Transverse colon (tissue), 4 donors: Measurements from ENCODE around the gene ENTPD1. TPM values are rescaled to one million over a fixed set of nuclear protein-coding genes. Genes with fewer than 3 reads are reported as not detected.

Source experiments
- DNase-seq: peaks from one replicate; pipeline ENCODE4 v3.0.0-alpha.2; 2019
- H3K27ac ChIP-seq, 4 donors: fragments of 200-600 bp; sonication (generic); 2 replicates each; pipeline ENCODE4 v1.5.1; 2016 to 2018; ENCODE audit warnings: inconsistent platforms in 4 of 4
- H3K27me3 ChIP-seq: fragments of 200-600 bp; sonication (generic); 2 replicates; pipeline ENCODE4 v1.5.1; 2017; ENCODE audit warnings: inconsistent platforms
- H3K36me3 ChIP-seq, 4 donors: fragments of 200-600 bp; sonication (generic); 2 replicates each; pipeline ENCODE4 v1.5.1; 2017 to 2019; ENCODE audit warnings: inconsistent platforms in 4 of 4
- H3K4me1 ChIP-seq, 4 donors: fragments of 200-600 bp; sonication (generic); 2 replicates each; pipeline ENCODE4 v1.5.1; 2017 to 2020; ENCODE audit warnings: inconsistent platforms in 4 of 4
- H3K4me3 ChIP-seq, 4 donors: fragments of 200-600 bp; sonication (generic); 1 replicate in 1 of 4; 2 replicates in 3 of 4; pipeline versions ENCODE4 v1.5.1 to v1.6.1; 2017 to 2019; ENCODE audit warnings: inconsistent platforms in 4 of 4
- H3K9me3 ChIP-seq, 2 donors: fragments of 200-600 bp; sonication (generic); 2 replicates each; pipeline ENCODE4 v1.5.1; 2017 to 2019; ENCODE audit warnings: inconsistent platforms in 2 of 2
- EP300 ChIP-seq: sonication (generic); formaldehyde crosslinking; IDR thresholded peaks from one replicate; pipeline ENCODE4 v1.6.1; 2017; ENCODE audit warnings: antibody characterized with exemption, low read depth
- POLR2A ChIP-seq: fragments of 450-650 bp; IDR thresholded peaks from one replicate; pipeline ENCODE4 v1.6.1; 2016; ENCODE audit warnings: antibody characterized with exemption, mild to moderate bottlenecking, moderate library complexity
- POLR2AphosphoS5 ChIP-seq, 3 donors: sonication (generic); formaldehyde crosslinking; IDR thresholded peaks; one replicate each; pipeline ENCODE4 v1.6.1; 2016; ENCODE audit warnings: antibody characterized with exemption in 3 of 3
- WGBS, 2 donors: methylation state at CpG; one replicate each; pipeline ENCODE4 v1.1.5; 2018; ENCODE audit warnings: low coverage in 1 of 2; 5-methylcytosine and 5-hydroxymethylcytosine counted together
- in situ Hi-C, 4 donors: fragments of 200-750 bp; cut with MboI; loops; one replicate each; pipeline versions ENCODE4 v1.15.0 to v1.15.1; 2017; ENCODE audit warnings: low sequenced_read_pairs in 3 of 4, low pct_ligation_motif_present in 1 of 4, low pct_unique_long_range_greater_than_20kb in 1 of 4
- intact Hi-C: fragments of 100-400 bp; cut with DNase I; formaldehyde crosslinking; loops from one replicate; pipeline ENCODE4 v1.15.1; 2023; ENCODE audit warnings: low total_unique reads
- total RNA-seq, 4 donors: library from RNA; depleted of rRNA; stranded (reverse); fragments of >200 nt; gene quantifications; one replicate each; pipeline ENCODE4 v1.1.0, GENCODE V29; 2016
- TF ChIP-seq, protein P1 (sequence below), 5 experiments: fragments of 200-600 bp in 3 of 5; fragments of 450-650 bp in 2 of 5; sonication (generic) in 3 of 5; IDR thresholded peaks; 1 replicate in 2 of 5; 2 replicates in 3 of 5; pipeline ENCODE4 v1.5.1; 2016 to 2017; ENCODE audit warnings: antibody characterized with exemption in 5 of 5, inconsistent platforms in 3 of 5, mild to moderate bottlenecking in 2 of 5, moderate library complexity in 1 of 5

The ENTPD1 gene
- total RNA-seq, 4 donors from 2014 or later, result 5.1 to 35.6 (median 11.0) TPM

DNA sequence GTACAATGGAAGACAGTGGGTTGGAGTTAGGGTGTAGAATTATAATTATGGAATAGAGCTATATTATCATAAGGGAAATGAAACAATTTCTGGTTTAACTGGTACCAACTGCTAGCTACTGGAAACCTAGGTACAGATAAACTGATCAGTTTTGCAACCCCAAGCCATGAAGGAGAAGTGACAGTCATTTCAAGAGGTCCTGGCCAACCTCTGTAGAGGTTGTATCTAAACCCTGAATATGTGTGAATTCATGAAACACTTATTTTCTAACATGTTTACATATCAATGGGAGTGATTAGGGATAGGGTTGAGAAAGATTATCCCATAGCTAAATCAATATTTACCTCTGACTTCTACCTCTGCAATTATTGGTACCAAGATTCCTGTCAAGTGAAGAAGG lies 121.9 kb downstream of the ENTPD1 start:
- Histone ChIP-seq H3K4me3 (no peak overlapping the region), H3K27ac (no peak overlapping the region), H3K4me1 (no peaks in the 10 kb centered on the region), H3K36me3 (no peaks in the 10 kb centered on the region), H3K9me3 (no peaks in the 10 kb centered on the region), H3K27me3 (no peaks in the 10 kb centered on the region)
- no peak for TF ChIP-seq POLR2AphosphoS5 (IDR thresholded peaks at IDR 0.05)
- TF ChIP-seq, protein P1, sequence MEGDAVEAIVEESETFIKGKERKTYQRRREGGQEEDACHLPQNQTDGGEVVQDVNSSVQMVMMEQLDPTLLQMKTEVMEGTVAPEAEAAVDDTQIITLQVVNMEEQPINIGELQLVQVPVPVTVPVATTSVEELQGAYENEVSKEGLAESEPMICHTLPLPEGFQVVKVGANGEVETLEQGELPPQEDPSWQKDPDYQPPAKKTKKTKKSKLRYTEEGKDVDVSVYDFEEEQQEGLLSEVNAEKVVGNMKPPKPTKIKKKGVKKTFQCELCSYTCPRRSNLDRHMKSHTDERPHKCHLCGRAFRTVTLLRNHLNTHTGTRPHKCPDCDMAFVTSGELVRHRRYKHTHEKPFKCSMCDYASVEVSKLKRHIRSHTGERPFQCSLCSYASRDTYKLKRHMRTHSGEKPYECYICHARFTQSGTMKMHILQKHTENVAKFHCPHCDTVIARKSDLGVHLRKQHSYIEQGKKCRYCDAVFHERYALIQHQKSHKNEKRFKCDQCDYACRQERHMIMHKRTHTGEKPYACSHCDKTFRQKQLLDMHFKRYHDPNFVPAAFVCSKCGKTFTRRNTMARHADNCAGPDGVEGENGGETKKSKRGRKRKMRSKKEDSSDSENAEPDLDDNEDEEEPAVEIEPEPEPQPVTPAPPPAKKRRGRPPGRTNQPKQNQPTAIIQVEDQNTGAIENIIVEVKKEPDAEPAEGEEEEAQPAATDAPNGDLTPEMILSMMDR (IDR thresholded peaks at IDR 0.05), result no peak
- TF ChIP-seq EP300, result no peak
- TF ChIP-seq POLR2A, result no peak
- in situ Hi-C loops, result no loop called here
- no peak for DNase-seq
- intact Hi-C loops, result no loop called here

DNA sequence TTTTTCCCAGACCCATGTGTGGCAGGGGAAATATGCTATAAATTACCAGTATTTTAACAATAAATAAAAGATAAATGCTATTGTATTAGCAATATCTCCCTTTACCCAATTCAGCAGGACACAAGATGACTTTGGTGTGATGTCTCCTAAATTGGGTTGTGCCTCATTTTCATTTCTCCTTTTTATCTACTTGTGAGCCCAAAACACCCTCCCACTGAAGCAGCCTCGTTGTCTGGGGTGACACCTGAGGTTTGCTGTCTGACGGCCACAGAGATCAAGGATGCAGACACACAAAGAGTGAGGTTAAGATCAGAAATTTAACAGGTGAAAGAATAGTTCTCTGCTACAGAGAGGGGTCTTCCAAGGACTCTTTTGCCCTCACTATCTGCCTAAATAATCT lies 124.7 kb downstream of the ENTPD1 start:
- H3K36me3 ChIP-seq, result no peaks in the 10 kb centered on the region
- in situ Hi-C loops, result no loop called here
- H3K9me3 ChIP-seq, result no peaks in the 10 kb centered on the region
- intact Hi-C loops, result no loop called here
- TF ChIP-seq, protein P1 (IDR thresholded peaks at IDR 0.05), result no peak
- TF ChIP-seq EP300 (no peak), POLR2A (no peak), POLR2AphosphoS5 (IDR thresholded peaks at IDR 0.05) (no peak)
- WGBS, 2 donors, result 68 to 83% methylated on average over 1 to 2 of the region's 2 CpGs
- DNase-seq, result no peak
- H3K4me3 ChIP-seq, result no peak overlapping the region
- no peaks in the 10 kb centered on the region for H3K4me1 ChIP-seq
- H3K27ac ChIP-seq, result no peak overlapping the region
- H3K27me3 ChIP-seq, result no peaks in the 10 kb centered on the region

DNA sequence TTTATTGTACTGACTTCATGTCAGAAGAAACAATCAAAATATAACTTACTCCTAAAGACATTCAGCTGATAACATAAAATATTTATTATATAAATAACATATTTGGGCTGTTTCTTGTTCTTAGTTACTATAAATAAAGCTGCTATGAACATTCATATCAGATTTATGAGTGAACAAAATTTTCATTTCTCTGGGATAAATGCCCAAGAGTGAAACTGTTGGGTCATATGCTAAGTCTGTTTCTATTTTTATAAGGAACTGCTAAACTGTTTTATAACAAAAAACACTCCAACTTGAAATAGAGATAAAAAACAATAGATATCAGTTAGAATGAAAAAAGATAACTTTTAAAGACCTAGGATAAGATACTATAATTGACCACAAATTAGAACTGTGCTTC lies 125.4 kb downstream of the ENTPD1 start:
- no peaks in the 10 kb centered on the region for H3K9me3 ChIP-seq
- H3K4me1 ChIP-seq, result no peaks in the 10 kb centered on the region
- peak overlapping the region in 1 of 4 donors; percentile 9 for H3K27ac ChIP-seq
- intact Hi-C loops (no loop called here), in situ Hi-C loops (no loop called here)
- no peak overlapping the region for H3K4me3 ChIP-seq
- no peaks in the 10 kb centered on the region for H3K27me3 ChIP-seq
- DNase-seq, result no peak
- no peaks in the 10 kb centered on the region for H3K36me3 ChIP-seq
- TF ChIP-seq, protein P1 (IDR thresholded peaks at IDR 0.05), result no peak
- TF ChIP-seq EP300 (no peak), POLR2AphosphoS5 (IDR thresholded peaks at IDR 0.05) (no peak), POLR2A (no peak)

DNA sequence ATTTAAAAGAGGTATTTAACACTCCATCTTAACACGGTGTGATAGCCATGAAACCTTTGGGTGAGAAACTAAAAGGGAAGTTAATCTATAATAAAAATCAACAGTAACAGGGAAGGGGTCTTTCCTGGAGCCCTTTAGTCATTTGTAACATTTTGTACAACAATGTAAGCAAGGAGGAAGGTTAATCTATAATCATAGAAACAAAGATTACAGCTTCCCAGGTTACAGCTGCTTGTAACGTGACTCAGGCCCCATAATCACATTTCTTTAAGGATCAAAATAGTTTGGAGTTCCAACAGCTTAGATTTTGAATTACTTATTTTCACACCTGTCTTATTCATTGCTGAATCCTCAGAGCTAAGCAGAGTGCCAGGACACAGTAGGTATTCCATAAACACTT lies 133.9 kb downstream of the ENTPD1 start:
- Histone ChIP-seq H3K36me3 (no peaks in the 10 kb centered on the region), H3K27me3 (no peaks in the 10 kb centered on the region), H3K9me3 (no peaks in the 10 kb centered on the region), H3K4me1 (no peaks in the 10 kb centered on the region), H3K4me3 (no peak overlapping the region), H3K27ac (no peak overlapping the region)
- WGBS, 2 donors, result 50% methylated on average over 1 to 2 of the region's 2 CpGs
- TF ChIP-seq EP300, result no peak
- TF ChIP-seq POLR2AphosphoS5 (IDR thresholded peaks at IDR 0.05), result no peak
- TF ChIP-seq, protein P1 (IDR thresholded peaks at IDR 0.05), result no peak
- no peak for TF ChIP-seq POLR2A
- intact Hi-C loops (no loop called here), in situ Hi-C loops (no loop called here)
- no peak for DNase-seq
